Chondrocyte (in vitro differentiated cells): ENCODE measurements around the gene CAMKMT. TPM values are rescaled to one million over a fixed set of nuclear protein-coding genes. Genes with fewer than 3 reads are reported as not detected.
A peak's percentile ranks its signal among the peaks of the same experiment; 100 is the strongest.

Experiments used
- DNase-seq: peaks from one replicate; pipeline ENCODE4 v3.0.0; 2021; ENCODE audit warnings: mixed read lengths, low spot score
- H3K27ac Mint-ChIP-seq: one replicate; pipeline ENCODE4 v1.8.0; 2021; ENCODE audit warnings: mild to moderate bottlenecking, moderate library complexity, mixed read lengths; ENCODE audit not compliant: unreplicated experiment
- H3K27me3 Mint-ChIP-seq: 2 replicates; pipeline ENCODE4 v1.8.0; 2021; ENCODE audit warnings: low read depth, mixed read lengths
- H3K36me3 Mint-ChIP-seq: 2 replicates; pipeline ENCODE4 v1.8.0; 2021; ENCODE audit warnings: low read depth, mixed read lengths
- H3K4me1 Mint-ChIP-seq: 2 replicates; pipeline ENCODE4 v1.8.0; 2021; ENCODE audit warnings: low read depth, mild to moderate bottlenecking, mixed read lengths
- H3K4me3 Mint-ChIP-seq: one replicate; pipeline ENCODE4 v1.8.0; 2021; ENCODE audit warnings: mild to moderate bottlenecking, moderate library complexity, mixed read lengths; ENCODE audit not compliant: unreplicated experiment
- H3K9me3 Mint-ChIP-seq: 2 replicates; pipeline ENCODE4 v1.8.0; 2021; ENCODE audit warnings: low read depth, mixed read lengths
- total RNA-seq: library from RNA; stranded (reverse); gene quantifications from 3 replicates; pipeline ENCODE4 v1.2.1, GENCODE V29; 2021
- TF ChIP-seq, protein P1 (sequence below): fragments of 200-600 bp; sonication (generic); IDR thresholded peaks from 2 replicates; pipeline ENCODE4 v1.5.0; 2021; ENCODE audit warnings: antibody characterized with exemption, mild to moderate bottlenecking, moderate library complexity

CAMKMT gene
- total RNA-seq, 1 donor from 2014 or later, result 6.5 TPM

DNA sequence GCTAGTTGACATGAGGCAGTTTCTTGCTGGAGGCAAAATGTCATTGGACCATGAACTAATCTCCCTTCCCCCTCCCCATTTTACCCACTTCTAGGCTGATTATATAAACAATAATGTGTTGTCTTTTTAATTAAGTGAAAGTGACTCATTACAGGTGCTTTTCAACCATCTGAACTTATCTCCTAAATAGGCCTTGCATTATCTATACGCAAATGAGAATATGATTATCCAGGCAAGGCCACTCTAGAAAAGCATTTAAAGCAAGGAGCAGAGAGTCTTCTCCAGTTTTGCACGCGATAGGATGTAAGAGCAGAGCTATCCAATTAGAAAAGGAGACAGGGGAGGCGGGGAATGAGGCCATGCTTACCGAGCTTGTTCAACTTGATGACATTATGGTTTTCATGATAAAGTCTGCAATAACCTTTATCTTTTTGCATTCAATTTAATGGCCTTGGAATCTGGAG is 293.7 kb downstream of the CAMKMT start:
- TF ChIP-seq, protein P1, sequence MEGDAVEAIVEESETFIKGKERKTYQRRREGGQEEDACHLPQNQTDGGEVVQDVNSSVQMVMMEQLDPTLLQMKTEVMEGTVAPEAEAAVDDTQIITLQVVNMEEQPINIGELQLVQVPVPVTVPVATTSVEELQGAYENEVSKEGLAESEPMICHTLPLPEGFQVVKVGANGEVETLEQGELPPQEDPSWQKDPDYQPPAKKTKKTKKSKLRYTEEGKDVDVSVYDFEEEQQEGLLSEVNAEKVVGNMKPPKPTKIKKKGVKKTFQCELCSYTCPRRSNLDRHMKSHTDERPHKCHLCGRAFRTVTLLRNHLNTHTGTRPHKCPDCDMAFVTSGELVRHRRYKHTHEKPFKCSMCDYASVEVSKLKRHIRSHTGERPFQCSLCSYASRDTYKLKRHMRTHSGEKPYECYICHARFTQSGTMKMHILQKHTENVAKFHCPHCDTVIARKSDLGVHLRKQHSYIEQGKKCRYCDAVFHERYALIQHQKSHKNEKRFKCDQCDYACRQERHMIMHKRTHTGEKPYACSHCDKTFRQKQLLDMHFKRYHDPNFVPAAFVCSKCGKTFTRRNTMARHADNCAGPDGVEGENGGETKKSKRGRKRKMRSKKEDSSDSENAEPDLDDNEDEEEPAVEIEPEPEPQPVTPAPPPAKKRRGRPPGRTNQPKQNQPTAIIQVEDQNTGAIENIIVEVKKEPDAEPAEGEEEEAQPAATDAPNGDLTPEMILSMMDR, result no peak
- Mint-ChIP-seq H3K27ac (no peak overlapping the region), H3K36me3 (no peaks in the 10 kb centered on the region), H3K27me3 (no peaks in the 10 kb centered on the region), H3K9me3 (no peaks in the 10 kb centered on the region), H3K4me1 (peaks cover 7% of the 10 kb centered on the region), H3K4me3 (no peak overlapping the region)
- no peak for DNase-seq

DNA sequence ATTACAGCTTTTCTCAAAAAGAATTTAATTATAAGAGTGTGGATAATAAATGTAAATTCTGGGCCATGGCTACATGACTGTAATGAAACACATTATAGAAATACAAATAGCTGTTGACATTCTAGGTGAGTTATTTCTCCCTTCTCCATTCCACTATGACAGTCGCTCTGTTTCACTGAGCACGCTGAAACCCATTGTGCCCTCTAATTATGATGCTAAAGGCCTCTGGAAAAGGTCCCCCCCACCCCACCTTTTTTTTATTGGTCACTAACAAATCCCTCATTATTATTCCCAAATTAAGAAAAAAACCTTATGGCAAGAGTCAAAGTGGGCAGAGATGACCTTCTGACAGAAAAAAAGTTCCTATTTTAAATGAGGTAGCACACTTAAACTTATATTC is 294.7 kb downstream of the CAMKMT start:
- no peak for DNase-seq
- H3K27ac Mint-ChIP-seq, result no peak overlapping the region
- no peaks in the 10 kb centered on the region for H3K9me3 Mint-ChIP-seq
- H3K27me3 Mint-ChIP-seq, result no peaks in the 10 kb centered on the region
- H3K36me3 Mint-ChIP-seq, result no peaks in the 10 kb centered on the region
- no peak overlapping the region for H3K4me3 Mint-ChIP-seq
- peaks cover 7% of the 10 kb centered on the region for H3K4me1 Mint-ChIP-seq
- TF ChIP-seq, protein P1, result no peak

DNA sequence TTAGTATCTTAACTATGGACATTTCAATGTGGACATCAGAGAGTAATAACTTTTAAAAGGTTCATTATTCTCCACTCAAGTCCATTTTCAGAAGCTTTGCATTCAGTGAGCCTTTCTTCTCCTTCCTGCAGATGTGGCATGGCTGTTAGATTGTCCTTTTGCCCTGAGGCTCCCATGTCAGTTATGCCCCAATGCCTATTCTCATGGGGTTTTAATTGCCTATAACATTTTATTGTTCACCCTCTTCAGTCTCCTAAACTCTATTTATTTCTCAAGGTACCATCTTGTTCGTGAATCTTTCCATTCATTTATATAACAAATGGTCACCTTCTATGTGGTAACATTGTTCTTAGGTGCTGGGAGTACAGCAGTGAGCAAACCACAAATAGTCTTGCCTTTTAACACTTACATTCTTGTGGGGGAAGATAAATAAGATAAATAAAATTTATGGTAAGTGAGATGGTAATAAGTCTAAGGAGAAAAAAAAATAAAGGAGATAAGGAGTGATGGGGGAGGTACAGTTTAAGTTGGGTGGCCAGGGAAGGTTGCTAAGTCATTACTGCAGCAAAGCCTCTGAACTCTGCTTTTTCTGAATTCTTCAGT is 301.8 kb downstream of the CAMKMT start:
- TF ChIP-seq, protein P1, result no peak
- Mint-ChIP-seq H3K27me3 (no peaks in the 10 kb centered on the region), H3K9me3 (no peaks in the 10 kb centered on the region), H3K4me1 (no peaks in the 10 kb centered on the region), H3K4me3 (no peak overlapping the region), H3K27ac (no peak overlapping the region), H3K36me3 (peaks cover 3% of the 10 kb centered on the region)
- DNase-seq, result no peak

DNA sequence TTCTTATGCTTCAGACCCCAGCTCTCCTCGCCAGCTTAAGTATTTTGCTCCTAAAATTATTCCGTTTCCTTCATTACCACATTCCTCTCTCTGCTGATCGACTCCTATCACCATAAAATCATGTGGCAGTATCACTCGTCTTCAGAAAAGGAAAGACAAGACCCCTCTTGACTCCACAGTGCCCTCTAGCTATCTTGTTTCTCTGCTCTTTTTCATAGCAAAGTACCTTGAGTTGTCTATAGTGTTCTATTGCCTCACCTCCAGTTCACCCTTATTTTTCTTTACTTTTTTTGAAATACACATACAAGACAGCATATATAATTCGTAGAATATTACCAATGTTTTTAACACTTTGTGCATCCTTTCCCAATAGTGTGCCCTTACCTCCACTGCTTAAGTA is 306.6 kb downstream of the CAMKMT start:
- DNase-seq, result no peak
- Mint-ChIP-seq H3K4me3 (no peak overlapping the region), H3K36me3 (peaks cover 3% of the 10 kb centered on the region), H3K27me3 (no peaks in the 10 kb centered on the region), H3K27ac (no peak overlapping the region), H3K9me3 (no peaks in the 10 kb centered on the region), H3K4me1 (no peaks in the 10 kb centered on the region)
- TF ChIP-seq, protein P1, result peak; percentile 48

DNA sequence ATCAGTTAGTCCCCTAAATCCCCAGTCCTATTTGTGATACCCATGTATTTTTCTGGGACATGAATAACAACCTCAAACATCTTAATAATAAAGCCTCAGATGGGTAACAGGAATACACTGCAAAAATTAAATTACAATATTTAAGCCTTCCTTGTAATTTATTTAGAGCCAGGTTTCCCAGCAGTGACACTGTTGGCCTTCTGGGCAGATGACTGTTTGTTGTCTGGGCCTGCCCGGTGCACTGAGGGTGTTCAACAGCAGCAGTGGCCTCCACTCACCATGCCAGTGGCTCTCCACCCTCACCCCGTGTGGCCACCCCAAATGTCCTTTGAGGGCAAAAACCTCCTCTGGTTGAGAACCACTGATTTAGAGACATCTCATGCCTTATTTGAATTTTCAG is 309.5 kb downstream of the CAMKMT start:
- peaks cover 3% of the 10 kb centered on the region for H3K36me3 Mint-ChIP-seq
- no peak overlapping the region for H3K4me3 Mint-ChIP-seq
- no peaks in the 10 kb centered on the region for H3K27me3 Mint-ChIP-seq
- DNase-seq, result no peak
- TF ChIP-seq, protein P1, result no peak
- no peak overlapping the region for H3K27ac Mint-ChIP-seq
- H3K9me3 Mint-ChIP-seq, result no peaks in the 10 kb centered on the region
- no peaks in the 10 kb centered on the region for H3K4me1 Mint-ChIP-seq
